Prostate gland (tissue), 2 donors: Measurements from ENCODE around the gene PCDH7. TPM values are rescaled to one million over a fixed set of nuclear protein-coding genes. Genes with fewer than 3 reads are reported as not detected.

Experiments
- DNase-seq: peaks from one replicate; pipeline ENCODE4 v3.0.0-alpha.2; 2019; ENCODE audit warnings: low spot score
- H3K27ac ChIP-seq, 2 donors: fragments of 200-600 bp; sonication (generic); 2 replicates each; pipeline ENCODE4 v1.5.1; 2017 to 2019
- H3K27me3 ChIP-seq: fragments of 200-600 bp; sonication (generic); replicated peaks from 2 replicates; pipeline ENCODE4 v1.5.1; 2019; ENCODE audit not compliant: insufficient read depth
- H3K36me3 ChIP-seq, 2 donors: fragments of 200-600 bp; sonication (generic); 1 replicate in 1 of 2; 2 replicates in 1 of 2; pipeline versions ENCODE4 v1.5.1 to v1.8.1; 2017 to 2019
- H3K4me1 ChIP-seq: fragments of 200-600 bp; sonication (generic); replicated peaks from 2 replicates; pipeline ENCODE4 v1.5.1; 2019
- H3K4me3 ChIP-seq, 2 donors: fragments of 200-600 bp; sonication (generic); 2 replicates each; pipeline ENCODE4 v1.5.1; 2017 to 2019
- H3K9me3 ChIP-seq: fragments of 200-600 bp; sonication (generic); 2 replicates; pipeline ENCODE4 v1.5.1; 2017
- POLR2A ChIP-seq: fragments of 450-650 bp; IDR thresholded peaks from one replicate; pipeline ENCODE4 v1.6.1; 2016; ENCODE audit warnings: antibody characterized with exemption, mild to moderate bottlenecking
- POLR2AphosphoS5 ChIP-seq: sonication (generic); formaldehyde crosslinking; IDR thresholded peaks from one replicate; pipeline ENCODE4 v1.6.1; 2017; ENCODE audit warnings: antibody characterized with exemption
- WGBS: methylation state at CpG from one replicate; pipeline ENCODE4 v1.1.5; 2018; 5-methylcytosine and 5-hydroxymethylcytosine counted together
- intact Hi-C: fragments of 100-400 bp; cut with DNase I; formaldehyde crosslinking; loops from one replicate; pipeline ENCODE4 v1.14.2; 2022
- total RNA-seq, 2 donors: library from RNA; depleted of rRNA; stranded (reverse); fragments of >200 nt; gene quantifications; one replicate each; pipeline ENCODE4 v1.1.0, GENCODE V29; 2016
- TF ChIP-seq, protein P1 (sequence below), 4 experiments: fragments of 200-600 bp in 2 of 4; fragments of 450-650 bp in 2 of 4; sonication (generic) in 2 of 4; IDR thresholded peaks; 1 replicate in 3 of 4; 2 replicates in 1 of 4; pipeline ENCODE4 v1.5.1; 2016 to 2019; ENCODE audit warnings: antibody characterized with exemption in 4 of 4, mild to moderate bottlenecking in 2 of 4, moderate library complexity in 2 of 4

The PCDH7 gene
- total RNA-seq, 2 donors from 2014 or later = 44.3 to 49.4 TPM

DNA sequence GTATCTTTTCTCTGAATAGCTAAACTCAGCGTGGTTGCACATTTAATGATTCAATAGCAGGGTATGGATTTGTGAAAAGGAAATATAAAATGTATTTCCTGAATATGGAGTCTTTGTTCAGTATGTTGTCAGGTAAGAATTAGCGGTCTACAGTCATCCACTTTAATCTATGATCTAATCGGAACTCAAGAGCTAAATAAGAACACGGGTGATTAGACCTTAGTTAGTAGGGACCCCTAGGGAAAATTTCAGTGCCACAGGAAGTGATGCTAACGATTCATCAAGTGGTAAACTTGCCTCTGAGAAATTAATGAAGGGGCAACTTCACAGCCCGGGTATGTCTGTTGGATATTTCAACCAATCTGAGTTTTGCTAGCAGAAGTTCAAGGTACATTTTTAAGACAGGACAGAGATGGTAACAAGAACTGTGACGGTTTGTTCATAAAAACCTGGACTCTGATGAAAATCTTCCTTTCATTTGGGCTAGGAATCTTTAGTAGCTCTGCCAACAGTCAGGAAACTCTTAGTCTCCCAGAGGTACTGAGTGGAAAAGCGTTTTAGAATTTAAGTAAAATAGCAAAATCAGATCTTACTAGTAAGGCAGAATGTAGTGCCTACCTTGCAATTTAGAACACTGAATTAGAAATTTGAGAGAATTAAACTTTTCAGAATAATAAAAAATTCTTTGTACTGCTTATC, 47.1 kb downstream of the PCDH7 start:
- no peak for DNase-seq
- Histone ChIP-seq H3K4me3 (no peak overlapping the region), H3K27ac (no peak overlapping the region), H3K9me3 (no peaks in the 10 kb centered on the region), H3K27me3 (no peaks in the 10 kb centered on the region), H3K36me3 (no peaks in the 10 kb centered on the region), H3K4me1 (no peaks in the 10 kb centered on the region)
- WGBS = 49% methylated on average over 8 of the region's 8 CpGs
- intact Hi-C loops = no loop called here
- TF ChIP-seq, protein P1, sequence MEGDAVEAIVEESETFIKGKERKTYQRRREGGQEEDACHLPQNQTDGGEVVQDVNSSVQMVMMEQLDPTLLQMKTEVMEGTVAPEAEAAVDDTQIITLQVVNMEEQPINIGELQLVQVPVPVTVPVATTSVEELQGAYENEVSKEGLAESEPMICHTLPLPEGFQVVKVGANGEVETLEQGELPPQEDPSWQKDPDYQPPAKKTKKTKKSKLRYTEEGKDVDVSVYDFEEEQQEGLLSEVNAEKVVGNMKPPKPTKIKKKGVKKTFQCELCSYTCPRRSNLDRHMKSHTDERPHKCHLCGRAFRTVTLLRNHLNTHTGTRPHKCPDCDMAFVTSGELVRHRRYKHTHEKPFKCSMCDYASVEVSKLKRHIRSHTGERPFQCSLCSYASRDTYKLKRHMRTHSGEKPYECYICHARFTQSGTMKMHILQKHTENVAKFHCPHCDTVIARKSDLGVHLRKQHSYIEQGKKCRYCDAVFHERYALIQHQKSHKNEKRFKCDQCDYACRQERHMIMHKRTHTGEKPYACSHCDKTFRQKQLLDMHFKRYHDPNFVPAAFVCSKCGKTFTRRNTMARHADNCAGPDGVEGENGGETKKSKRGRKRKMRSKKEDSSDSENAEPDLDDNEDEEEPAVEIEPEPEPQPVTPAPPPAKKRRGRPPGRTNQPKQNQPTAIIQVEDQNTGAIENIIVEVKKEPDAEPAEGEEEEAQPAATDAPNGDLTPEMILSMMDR (IDR thresholded peaks at IDR 0.05) = no peak
- TF ChIP-seq POLR2A (no peak), POLR2AphosphoS5 (no peak)

DNA sequence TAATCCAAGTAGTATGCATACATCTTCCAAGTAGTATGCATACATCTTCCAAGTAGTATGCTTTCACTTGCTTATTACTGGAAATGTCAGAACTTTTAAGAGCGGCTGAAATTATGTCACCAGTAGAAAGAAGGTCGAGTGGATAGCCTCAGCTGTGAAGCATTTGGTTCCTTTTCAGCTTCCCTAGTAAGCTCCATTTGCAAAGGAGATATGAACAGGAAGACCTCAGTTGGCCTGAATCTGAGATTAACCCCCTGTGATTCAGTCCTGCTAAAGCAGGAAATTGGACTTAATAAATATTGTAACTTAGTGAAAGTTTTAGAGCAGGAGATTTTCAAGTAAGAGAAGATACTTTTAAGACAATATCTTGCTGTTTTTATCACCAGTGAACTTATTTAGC, 48.1 kb downstream of the PCDH7 start:
- H3K36me3 ChIP-seq = no peaks in the 10 kb centered on the region
- no peaks in the 10 kb centered on the region for H3K27me3 ChIP-seq
- H3K9me3 ChIP-seq = no peaks in the 10 kb centered on the region
- intact Hi-C loops = no loop called here
- no peak overlapping the region for H3K27ac ChIP-seq
- WGBS = 63% methylated on average over 2 of the region's 2 CpGs
- DNase-seq = no peak
- H3K4me3 ChIP-seq = no peak overlapping the region
- TF ChIP-seq, protein P1 (IDR thresholded peaks at IDR 0.05) = no peak
- no peaks in the 10 kb centered on the region for H3K4me1 ChIP-seq

DNA sequence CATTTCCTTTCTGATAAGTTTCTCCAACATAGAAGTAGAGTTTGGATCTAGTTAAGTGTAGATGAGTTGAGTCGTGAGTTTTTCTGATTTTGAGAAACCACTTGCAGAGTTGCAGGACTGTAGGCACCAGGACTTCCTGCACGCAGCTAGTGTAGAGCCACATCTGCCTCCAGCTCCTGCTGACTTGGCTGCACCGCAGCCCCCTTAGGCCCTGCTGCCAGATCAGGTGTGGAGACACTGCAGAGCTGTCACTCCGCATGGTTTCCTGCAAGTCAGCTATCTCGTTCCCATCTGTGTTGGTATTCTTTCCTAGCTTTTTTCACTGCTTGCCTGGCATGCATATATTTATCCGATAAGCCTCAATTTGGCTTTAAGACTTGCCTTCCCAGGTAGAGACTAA, 48.9 kb downstream of the PCDH7 start:
- H3K27me3 ChIP-seq = no peaks in the 10 kb centered on the region
- H3K36me3 ChIP-seq = no peaks in the 10 kb centered on the region
- H3K4me3 ChIP-seq = no peak overlapping the region
- H3K27ac ChIP-seq = no peak overlapping the region
- 58% methylated on average over 6 of the region's 6 CpGs for WGBS
- H3K9me3 ChIP-seq = no peaks in the 10 kb centered on the region
- H3K4me1 ChIP-seq = no peaks in the 10 kb centered on the region
- TF ChIP-seq POLR2AphosphoS5 (no peak), POLR2A (no peak)
- DNase-seq = no peak
- intact Hi-C loops = no loop called here

- no peak for DNase-seq
Measured at GRCh38 chr4:30770049-30770549, 49.9 kb downstream of the PCDH7 start.

DNA sequence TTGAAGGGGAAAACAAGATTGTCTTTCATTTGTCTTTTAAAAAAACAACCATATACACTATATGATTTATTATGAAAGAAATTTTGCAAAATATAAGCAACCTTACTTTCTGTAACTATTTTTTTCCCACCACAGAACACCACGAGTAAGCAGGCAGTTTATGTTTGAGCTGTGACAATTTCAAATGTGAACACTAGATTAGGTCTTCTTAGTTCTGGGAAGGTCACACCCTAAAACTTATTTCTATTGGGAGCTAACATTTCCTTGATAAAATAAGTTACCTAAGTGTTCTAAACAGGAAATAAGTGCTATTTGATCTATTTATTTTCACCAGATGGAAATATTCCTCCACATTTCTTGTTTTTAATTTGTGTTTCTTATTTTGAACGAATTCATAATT, 50.6 kb downstream of the PCDH7 start:
- DNase-seq = no peak
- TF ChIP-seq POLR2A (no peak), POLR2AphosphoS5 (no peak)
- TF ChIP-seq, protein P1 (IDR thresholded peaks at IDR 0.05) = no peak
- intact Hi-C loops = no loop called here

More at GRCh38 chr4:30770049-30770549, 49.9 kb downstream of the PCDH7 start:
- H3K36me3 ChIP-seq = no peaks in the 10 kb centered on the region
- no peaks in the 10 kb centered on the region for H3K4me1 ChIP-seq
- WGBS = 19% methylated on average over 2 of the region's 2 CpGs
- no peak overlapping the region for H3K27ac ChIP-seq
- intact Hi-C loops = no loop called here
- H3K27me3 ChIP-seq = no peaks in the 10 kb centered on the region
- H3K9me3 ChIP-seq = no peaks in the 10 kb centered on the region
- no peak for TF ChIP-seq POLR2A
- TF ChIP-seq, protein P1 (IDR thresholded peaks at IDR 0.05) = no peak
- TF ChIP-seq POLR2AphosphoS5 = peak; percentile 72
- no peak overlapping the region for H3K4me3 ChIP-seq

More for the DNA sequence above, 50.6 kb downstream of the PCDH7 start:
- no peaks in the 10 kb centered on the region for H3K9me3 ChIP-seq
- H3K27me3 ChIP-seq = no peaks in the 10 kb centered on the region
- no peak overlapping the region for H3K4me3 ChIP-seq
- 49% methylated on average over 2 of the region's 2 CpGs for WGBS
- H3K36me3 ChIP-seq = no peaks in the 10 kb centered on the region
- no peak overlapping the region for H3K27ac ChIP-seq
- no peaks in the 10 kb centered on the region for H3K4me1 ChIP-seq
